Measurements from ENCODE around the gene POLR1D. TPM values are rescaled to one million over a fixed set of nuclear protein-coding genes. Genes with fewer than 3 reads are reported as not detected.
A peak's percentile ranks its signal among the peaks of the same experiment; 100 is the strongest.

Gene POLR1D
- polyA plus RNA-seq, 1 donor (not counting 4 experiments of a cell fraction or from before 2014, with no cell fraction given): 235 TPM

DNA sequence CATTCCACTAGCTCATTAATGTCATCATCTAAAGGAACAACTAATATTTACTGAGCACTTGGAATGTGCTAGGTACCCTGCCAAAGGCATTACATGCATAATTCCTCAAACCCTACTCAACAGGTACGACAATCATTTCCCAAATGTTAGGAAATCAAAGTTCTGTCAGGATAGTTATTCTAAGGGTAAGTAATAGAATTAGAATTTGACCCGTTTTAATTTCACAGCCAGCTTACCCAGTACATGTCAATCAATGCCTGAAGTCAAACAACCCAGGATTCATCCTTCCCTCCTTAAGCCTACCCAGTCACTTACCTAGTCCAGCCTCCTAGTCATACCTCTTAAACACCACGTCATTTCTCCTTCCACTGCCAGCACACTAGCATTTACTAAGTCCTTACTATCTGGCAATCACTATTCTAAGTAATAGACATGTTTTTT, 3.8 kb upstream of the POLR1D start:
- Histone ChIP-seq H3K4me2 (ENCODE audit: control insufficient read depth, extremely low read depth, insufficient read depth, low read depth, low read length) (peak overlapping the region; percentile 85), H3K36me3 (ENCODE audit: control insufficient read depth in 2 of 2, extremely low read depth in 1 of 2, insufficient read depth in 2 of 2, low read length in 2 of 2) (peaks cover under 1 to 3% of the 10 kb centered on the region in 2 experiments), H3K4me1 (ENCODE audit: control insufficient read depth, extremely low read depth, insufficient read depth, low read length) (peaks cover 21% of the 10 kb centered on the region), H3K9me1 (ENCODE audit: control insufficient read depth, extremely low read depth, insufficient read depth, low read length) (no peaks in the 10 kb centered on the region), H3K79me2 (ENCODE audit: control insufficient read depth, insufficient read depth, low read length) (peaks cover 81% of the 10 kb centered on the region), H3K27me3 (ENCODE audit: control insufficient read depth, extremely low read depth, insufficient read depth, low read length) (no peaks in the 10 kb centered on the region), H3K4me3 (ENCODE audit: control insufficient read depth in 2 of 3, extremely low read depth in 1 of 3, insufficient read depth in 2 of 3, low read depth in 1 of 3, low read length in 3 of 3) (peak overlapping the region in 2 of 3 experiments; percentile 4 to 14), H3K9ac (ENCODE audit: control insufficient read depth, extremely low read depth, insufficient read depth, low read length) (no peak overlapping the region), H3K27ac (ENCODE audit: control insufficient read depth, insufficient read depth, low read length) (peak overlapping the region; percentile 99), H4K20me1 (ENCODE audit: control insufficient read depth, extremely low read depth, insufficient read depth, low read length) (no peaks in the 10 kb centered on the region), H3K9me3 (ENCODE audit: control insufficient read depth, low read depth, low read length) (peaks cover 1% of the 10 kb centered on the region), H2AFZ (ENCODE audit: control insufficient read depth, low read length) (no peak overlapping the region)
- no peak for TF ChIP-seq EZH2 (IDR thresholded peaks at IDR 0.05; ENCODE audit: low read length)
- TF ChIP-seq, protein P1, sequence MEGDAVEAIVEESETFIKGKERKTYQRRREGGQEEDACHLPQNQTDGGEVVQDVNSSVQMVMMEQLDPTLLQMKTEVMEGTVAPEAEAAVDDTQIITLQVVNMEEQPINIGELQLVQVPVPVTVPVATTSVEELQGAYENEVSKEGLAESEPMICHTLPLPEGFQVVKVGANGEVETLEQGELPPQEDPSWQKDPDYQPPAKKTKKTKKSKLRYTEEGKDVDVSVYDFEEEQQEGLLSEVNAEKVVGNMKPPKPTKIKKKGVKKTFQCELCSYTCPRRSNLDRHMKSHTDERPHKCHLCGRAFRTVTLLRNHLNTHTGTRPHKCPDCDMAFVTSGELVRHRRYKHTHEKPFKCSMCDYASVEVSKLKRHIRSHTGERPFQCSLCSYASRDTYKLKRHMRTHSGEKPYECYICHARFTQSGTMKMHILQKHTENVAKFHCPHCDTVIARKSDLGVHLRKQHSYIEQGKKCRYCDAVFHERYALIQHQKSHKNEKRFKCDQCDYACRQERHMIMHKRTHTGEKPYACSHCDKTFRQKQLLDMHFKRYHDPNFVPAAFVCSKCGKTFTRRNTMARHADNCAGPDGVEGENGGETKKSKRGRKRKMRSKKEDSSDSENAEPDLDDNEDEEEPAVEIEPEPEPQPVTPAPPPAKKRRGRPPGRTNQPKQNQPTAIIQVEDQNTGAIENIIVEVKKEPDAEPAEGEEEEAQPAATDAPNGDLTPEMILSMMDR (optimal IDR thresholded peaks at IDR 0.05 in 1 of 3, IDR thresholded peaks at IDR 0.05 in 1 of 3, conservative IDR thresholded peaks at IDR 0.05 in 1 of 3; ENCODE audit: extremely low read depth in 1 of 3, insufficient read depth in 2 of 3, low read length in 3 of 3): no peak
- dilution Hi-C loops (cut with MboI; ENCODE audit: extremely low pct_ligation_motif_present, low sequenced_read_pairs): no loop called here
- DNase-seq (ENCODE audit: low read depth, low spot score) (no peak), FAIRE-seq (peak; percentile 39)

DNA sequence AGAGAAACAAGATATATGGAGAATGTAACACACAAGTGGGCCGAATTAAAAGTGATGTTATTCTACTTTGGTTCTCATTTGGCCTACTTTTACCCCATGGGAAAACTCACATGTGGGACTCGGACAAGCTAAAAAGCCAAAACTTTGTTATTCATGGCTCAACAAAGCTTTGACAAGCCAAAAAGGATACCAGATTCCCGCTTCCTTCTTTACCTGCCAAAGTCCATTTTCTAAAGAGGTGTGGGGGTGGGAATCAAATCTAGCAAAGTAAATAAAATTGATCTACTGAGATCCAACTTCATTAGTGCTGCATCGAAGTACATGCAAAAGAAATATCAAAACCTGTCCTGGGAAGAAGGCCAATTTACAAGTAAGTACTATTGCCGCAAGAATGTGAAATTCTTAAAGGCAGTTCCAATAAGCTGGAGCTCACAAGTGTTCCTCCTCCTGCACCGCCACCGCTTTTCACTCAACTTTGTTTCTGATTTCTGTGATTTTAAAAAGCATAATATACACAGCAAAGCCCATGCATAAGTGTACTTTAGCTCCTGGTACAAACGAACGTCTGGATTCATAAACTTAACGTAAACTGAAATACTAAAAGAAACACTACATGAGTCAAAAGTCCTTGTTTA, 2.5 kb upstream of the POLR1D start:
- Histone ChIP-seq H3K4me3 (ENCODE audit: control insufficient read depth in 2 of 3, extremely low read depth in 1 of 3, insufficient read depth in 2 of 3, low read depth in 1 of 3, low read length in 3 of 3) (peak overlapping the region; percentile 92 to 97 (median 96)), H3K9me3 (ENCODE audit: control insufficient read depth, low read depth, low read length) (peaks cover under 1% of the 10 kb centered on the region), H3K79me2 (ENCODE audit: control insufficient read depth, insufficient read depth, low read length) (peaks cover 81% of the 10 kb centered on the region), H3K36me3 (ENCODE audit: control insufficient read depth in 2 of 2, extremely low read depth in 1 of 2, insufficient read depth in 2 of 2, low read length in 2 of 2) (peaks cover 4 to 12% of the 10 kb centered on the region in 2 experiments), H3K9ac (ENCODE audit: control insufficient read depth, extremely low read depth, insufficient read depth, low read length) (peak overlapping the region; percentile 98), H3K27ac (ENCODE audit: control insufficient read depth, insufficient read depth, low read length) (peak overlapping the region; percentile 99), H3K4me2 (ENCODE audit: control insufficient read depth, extremely low read depth, insufficient read depth, low read depth, low read length) (peak overlapping the region; percentile 85), H3K9me1 (ENCODE audit: control insufficient read depth, extremely low read depth, insufficient read depth, low read length) (no peaks in the 10 kb centered on the region), H4K20me1 (ENCODE audit: control insufficient read depth, extremely low read depth, insufficient read depth, low read length) (no peaks in the 10 kb centered on the region), H2AFZ (ENCODE audit: control insufficient read depth, low read length) (peak overlapping the region; percentile 6), H3K4me1 (ENCODE audit: control insufficient read depth, extremely low read depth, insufficient read depth, low read length) (peaks cover 34% of the 10 kb centered on the region), H3K27me3 (ENCODE audit: control insufficient read depth, extremely low read depth, insufficient read depth, low read length) (no peaks in the 10 kb centered on the region)
- dilution Hi-C loops (cut with MboI; ENCODE audit: extremely low pct_ligation_motif_present, low sequenced_read_pairs): no loop called here
- DNase-seq (ENCODE audit: low read depth, low spot score): no peak
- TF ChIP-seq EZH2 (IDR thresholded peaks at IDR 0.05; ENCODE audit: low read length): no peak
- TF ChIP-seq, protein P1 (optimal IDR thresholded peaks at IDR 0.05 in 1 of 3, IDR thresholded peaks at IDR 0.05 in 1 of 3, conservative IDR thresholded peaks at IDR 0.05 in 1 of 3; ENCODE audit: extremely low read depth in 1 of 3, insufficient read depth in 2 of 3, low read length in 3 of 3): no peak
- FAIRE-seq: no peak
